Thoracic aorta (tissue), 2 donors: Measurements from ENCODE around the gene EXOC7. TPM values are rescaled to one million over a fixed set of nuclear protein-coding genes. Genes with fewer than 3 reads are reported as not detected.

Experiments used
- ATAC-seq: fragments of 150-250 bp; one replicate; pipeline ENCODE4 v1.8.0; 2017; ENCODE audit warnings: low read depth; ENCODE audit not compliant: insufficient number of reproducible peaks, low FRiP score
- DNase-seq: peaks from one replicate; pipeline ENCODE4 v3.0.0-alpha.2; 2020; ENCODE audit warnings: low spot score
- H3K27ac ChIP-seq, 2 donors: fragments of 200-600 bp; sonication (generic); 1 replicate in 1 of 2; 2 replicates in 1 of 2; pipeline ENCODE4 v1.5.1; 2016; ENCODE audit warnings: mild to moderate bottlenecking in 2 of 2, moderate library complexity in 2 of 2
- H3K27me3 ChIP-seq: fragments of 200-600 bp; sonication (generic); replicated peaks from 2 replicates; pipeline ENCODE4 v1.6.0; 2016; ENCODE audit warnings: mild to moderate bottlenecking; ENCODE audit not compliant: insufficient read depth
- H3K36me3 ChIP-seq: fragments of 200-600 bp; sonication (generic); one replicate; pipeline ENCODE4 v1.5.1; 2016
- H3K4me1 ChIP-seq, 2 donors: fragments of 200-600 bp; sonication (generic); 1 replicate in 1 of 2; 2 replicates in 1 of 2; pipeline versions ENCODE4 v1.5.1 to v1.6.0; 2016; ENCODE audit warnings: low read depth in 2 of 2, mild to moderate bottlenecking in 1 of 2; ENCODE audit not compliant: control insufficient read depth in 1 of 2
- H3K4me3 ChIP-seq: fragments of 200-600 bp; sonication (generic); 2 replicates; pipeline ENCODE4 v1.5.1; 2016; ENCODE audit warnings: mild to moderate bottlenecking
- H3K9me3 ChIP-seq: fragments of 200-600 bp; sonication (generic); 2 replicates; pipeline ENCODE4 v1.5.1; 2016
- CTCF ChIP-seq: fragments of 200-600 bp; sonication (generic); IDR thresholded peaks from one replicate; pipeline ENCODE4 v1.5.1; 2019; ENCODE audit warnings: antibody characterized with exemption
- total RNA-seq, 2 donors: library from RNA; depleted of rRNA; stranded (reverse); fragments of >200 nt; gene quantifications; one replicate each; pipeline versions ENCODE4 v1.1.0 to v1.2.3, GENCODE V29; 2016

The EXOC7 gene
- total RNA-seq, 2 donors from 2014 or later = 79.7 to 94.0 TPM

- DNase-seq (no peak), ATAC-seq (no peak)
- Histone ChIP-seq H3K4me3 (no peak overlapping the region), H3K27me3 (no peaks in the 10 kb centered on the region), H3K36me3 (no peaks in the 10 kb centered on the region), H3K9me3 (no peaks in the 10 kb centered on the region), H3K27ac (no peak overlapping the region), H3K4me1 (peaks cover 0 to 12% of the 10 kb centered on the region in 2 donors)
- no peak for TF ChIP-seq CTCF
Measured at GRCh38 chr17:76123191-76123499, 19.6 kb upstream of the EXOC7 start.

- peaks cover 0 to 12% of the 10 kb centered on the region in 2 donors for H3K4me1 ChIP-seq
- ATAC-seq = no peak
- no peaks in the 10 kb centered on the region for H3K27me3 ChIP-seq
- no peaks in the 10 kb centered on the region for H3K9me3 ChIP-seq
- H3K36me3 ChIP-seq = no peaks in the 10 kb centered on the region
- peak overlapping the region; percentile 75 for H3K4me3 ChIP-seq
- no peak for TF ChIP-seq CTCF
- DNase-seq = no peak
- H3K27ac ChIP-seq = no peak overlapping the region
Measured at GRCh38 chr17:76122431-76123190, 19.0 kb upstream of the EXOC7 start.

GRCh38 chr17:76121932-76122430 lies 18.4 kb upstream of the EXOC7 start:
- Histone ChIP-seq H3K36me3 (no peaks in the 10 kb centered on the region), H3K27me3 (no peaks in the 10 kb centered on the region), H3K27ac (no peak overlapping the region), H3K4me1 (peaks cover 0 to 12% of the 10 kb centered on the region in 2 donors), H3K4me3 (peak overlapping the region; percentile 75), H3K9me3 (no peaks in the 10 kb centered on the region)
- DNase-seq (no peak), ATAC-seq (peak; percentile 8)
- no peak for TF ChIP-seq CTCF

- Histone ChIP-seq H3K36me3 (no peaks in the 10 kb centered on the region), H3K4me1 (peaks cover 0 to 12% of the 10 kb centered on the region in 2 donors), H3K27me3 (no peaks in the 10 kb centered on the region), H3K9me3 (no peaks in the 10 kb centered on the region), H3K27ac (no peak overlapping the region), H3K4me3 (no peak overlapping the region)
- DNase-seq = no peak
- TF ChIP-seq CTCF = no peak
- ATAC-seq = no peak
Measured at GRCh38 chr17:76120658-76121008, 17.0 kb upstream of the EXOC7 start.

GRCh38 chr17:76119409-76120371 lies 16.1 kb upstream of the EXOC7 start:
- no peak for DNase-seq
- no peak for ATAC-seq

More at GRCh38 chr17:76119409-76120371, 16.1 kb upstream of the EXOC7 start:
- TF ChIP-seq CTCF = no peak
- no peaks in the 10 kb centered on the region for H3K27me3 ChIP-seq
- H3K36me3 ChIP-seq = no peaks in the 10 kb centered on the region
- H3K9me3 ChIP-seq = no peaks in the 10 kb centered on the region
- H3K27ac ChIP-seq = no peak overlapping the region
- peaks cover 0 to 12% of the 10 kb centered on the region in 2 donors for H3K4me1 ChIP-seq
- H3K4me3 ChIP-seq = no peak overlapping the region
